Measurements from ENCODE around the gene SP2.

GRCh38 chr17:47873200-47874090 is 22.6 kb upstream of the SP2 start:
- TF ChIP-seq CTCF (IDR thresholded peaks at IDR 0.05; ENCODE audit: low read length) = no peak
- TF ChIP-seq EZH2 (optimal IDR thresholded peaks at IDR 0.05; ENCODE audit: low read depth, low read length) = no peak
